ENCODE data around the gene ARMC2.

DNA sequence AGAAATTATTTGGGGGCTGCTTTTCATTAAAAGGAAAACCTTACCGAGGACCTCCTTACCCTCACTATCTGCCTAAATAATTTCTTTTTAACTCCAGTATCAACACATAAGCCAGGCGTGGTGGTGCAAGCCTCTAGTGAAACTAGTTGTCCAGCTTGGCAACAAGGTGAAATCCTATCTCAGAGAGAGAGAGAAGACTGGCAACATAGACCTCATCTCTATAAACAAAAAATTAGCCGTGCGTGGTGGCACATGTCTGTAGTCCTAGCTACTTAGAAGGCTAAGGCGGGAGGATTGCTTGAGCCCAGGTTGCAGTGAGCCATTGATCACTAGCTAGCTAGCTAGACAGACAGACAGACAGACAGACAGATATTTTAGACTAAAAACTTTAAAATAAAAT lies 92.5 kb downstream of the ARMC2 start:
- TF ChIP-seq EZH2 (IDR thresholded peaks at IDR 0.05; ENCODE audit: borderline replicate concordance, low read length) = no peak
- TF ChIP-seq, protein P1, sequence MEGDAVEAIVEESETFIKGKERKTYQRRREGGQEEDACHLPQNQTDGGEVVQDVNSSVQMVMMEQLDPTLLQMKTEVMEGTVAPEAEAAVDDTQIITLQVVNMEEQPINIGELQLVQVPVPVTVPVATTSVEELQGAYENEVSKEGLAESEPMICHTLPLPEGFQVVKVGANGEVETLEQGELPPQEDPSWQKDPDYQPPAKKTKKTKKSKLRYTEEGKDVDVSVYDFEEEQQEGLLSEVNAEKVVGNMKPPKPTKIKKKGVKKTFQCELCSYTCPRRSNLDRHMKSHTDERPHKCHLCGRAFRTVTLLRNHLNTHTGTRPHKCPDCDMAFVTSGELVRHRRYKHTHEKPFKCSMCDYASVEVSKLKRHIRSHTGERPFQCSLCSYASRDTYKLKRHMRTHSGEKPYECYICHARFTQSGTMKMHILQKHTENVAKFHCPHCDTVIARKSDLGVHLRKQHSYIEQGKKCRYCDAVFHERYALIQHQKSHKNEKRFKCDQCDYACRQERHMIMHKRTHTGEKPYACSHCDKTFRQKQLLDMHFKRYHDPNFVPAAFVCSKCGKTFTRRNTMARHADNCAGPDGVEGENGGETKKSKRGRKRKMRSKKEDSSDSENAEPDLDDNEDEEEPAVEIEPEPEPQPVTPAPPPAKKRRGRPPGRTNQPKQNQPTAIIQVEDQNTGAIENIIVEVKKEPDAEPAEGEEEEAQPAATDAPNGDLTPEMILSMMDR (IDR thresholded peaks at IDR 0.05; ENCODE audit: low read length) = no peak

All from OCI-LY1 (cell line).